ENCODE results near the gene CCL22. TPM values are rescaled to one million over a fixed set of nuclear protein-coding genes. Genes with fewer than 3 reads are reported as not detected.
"Not testable (repeated sequence)": the region's sequence is repeated elsewhere in the genome, so short reads cannot be mapped to it uniquely, and the experiment has no call there.

CCL22 gene
- polyA plus RNA-seq, 2 of the 4 experiments (the other 2 are of a cell fraction), result not detected

DNA sequence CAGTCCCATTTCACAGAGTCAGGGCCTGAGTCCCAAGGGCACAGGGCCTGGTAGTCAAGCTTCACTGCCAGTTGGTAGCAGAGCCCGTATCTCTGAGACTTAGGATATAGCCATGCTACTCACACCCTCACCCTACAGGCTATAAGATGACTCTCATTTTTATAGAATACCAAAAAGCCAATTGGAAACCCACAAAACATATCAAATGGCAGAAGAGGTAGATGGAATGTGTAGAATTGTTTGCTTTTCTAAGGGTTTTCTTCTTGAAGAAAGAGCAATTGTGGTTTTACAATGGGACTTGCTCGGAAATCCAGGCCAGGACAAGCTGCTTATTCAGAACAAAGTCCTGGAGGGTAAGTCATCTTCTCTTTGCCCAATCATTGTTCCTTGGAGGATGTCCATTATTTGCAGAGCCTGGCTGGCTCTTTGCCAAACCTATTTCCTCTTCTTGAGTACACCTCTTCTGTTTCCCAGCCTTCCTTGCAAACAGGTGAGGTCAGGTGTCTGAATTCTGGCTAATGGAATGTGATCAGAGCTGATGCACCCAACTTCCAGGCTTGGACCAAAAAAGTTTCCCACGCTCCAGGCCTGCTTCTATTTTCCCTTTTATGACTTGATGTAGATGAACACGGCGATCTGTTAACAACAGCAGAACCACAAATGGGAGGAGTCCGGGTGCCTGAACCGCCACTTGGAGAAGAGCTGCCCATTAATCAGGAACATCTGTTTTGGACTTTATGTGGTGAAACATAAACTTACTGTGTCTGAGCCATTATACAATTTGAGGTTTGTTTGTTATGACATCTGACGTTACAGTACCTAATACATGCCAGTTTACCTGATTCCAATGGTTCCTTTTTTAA, 16.9 kb upstream of the CCL22 start:
- ATAC-seq (no peak), FAIRE-seq (no peak), DNase-seq (ENCODE audit: low read depth in 1 of 2, low spot score in 1 of 2) (peak in 1 of 2 experiments; percentile 58)
- Histone ChIP-seq H3K4me3 (no peak overlapping the region), H3K4me1 (peaks cover 22% of the 10 kb centered on the region), H3K4me2 (peak overlapping the region; percentile 49; the same call in 2 of the 3 replicates), H3K9me3 (peaks cover 17% of the 10 kb centered on the region; the same call in 2 of the 3 replicates), H3K27ac (peak overlapping the region; percentile 31 to 40; a peak in 2 of 6 replicates)
- 71% methylated on average over 8 of the region's 8 CpGs for WGBS (ENCODE audit: missing lambda C conversion rate)
- TF ChIP-seq ELK1 (IDR thresholded peaks at IDR 0.05; ENCODE audit: low read depth, low read length) (no peak), ZFP36 (IDR thresholded peaks at IDR 0.05; ENCODE audit: borderline replicate concordance, partially characterized antibody) (no peak), PHF8 (IDR thresholded peaks at IDR 0.05; ENCODE audit: borderline replicate concordance, low read depth) (no peak), ZSCAN20 (CRISPR knock-in tag; IDR thresholded peaks at IDR 0.05) (no peak), JUNB (IDR thresholded peaks at IDR 0.05) (no peak), HDAC2 (IDR thresholded peaks at IDR 0.05) (no peak), NPAS2 (CRISPR knock-in tag; IDR thresholded peaks at IDR 0.05; ENCODE audit: borderline replicate concordance) (no peak), POLR2A (IDR thresholded peaks at IDR 0.05; ENCODE audit: low read length) (no peak), CHD2 (IDR thresholded peaks at IDR 0.05; ENCODE audit: low read length, partially characterized antibody) (no peak), BHLHE40 (IDR thresholded peaks at IDR 0.05; ENCODE audit: low read depth, low read length) (no peak), RNF2 (IDR thresholded peaks at IDR 0.05; ENCODE audit: borderline replicate concordance, low read depth) (no peak)
- TF ChIP-seq, protein P1, sequence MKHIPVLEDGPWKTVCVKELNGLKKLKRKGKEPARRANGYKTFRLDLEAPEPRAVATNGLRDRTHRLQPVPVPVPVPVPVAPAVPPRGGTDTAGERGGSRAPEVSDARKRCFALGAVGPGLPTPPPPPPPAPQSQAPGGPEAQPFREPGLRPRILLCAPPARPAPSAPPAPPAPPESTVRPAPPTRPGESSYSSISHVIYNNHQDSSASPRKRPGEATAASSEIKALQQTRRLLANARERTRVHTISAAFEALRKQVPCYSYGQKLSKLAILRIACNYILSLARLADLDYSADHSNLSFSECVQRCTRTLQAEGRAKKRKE (CRISPR knock-in tag; IDR thresholded peaks at IDR 0.05; ENCODE audit: low read depth), result no peak
- TF ChIP-seq, protein P2, sequence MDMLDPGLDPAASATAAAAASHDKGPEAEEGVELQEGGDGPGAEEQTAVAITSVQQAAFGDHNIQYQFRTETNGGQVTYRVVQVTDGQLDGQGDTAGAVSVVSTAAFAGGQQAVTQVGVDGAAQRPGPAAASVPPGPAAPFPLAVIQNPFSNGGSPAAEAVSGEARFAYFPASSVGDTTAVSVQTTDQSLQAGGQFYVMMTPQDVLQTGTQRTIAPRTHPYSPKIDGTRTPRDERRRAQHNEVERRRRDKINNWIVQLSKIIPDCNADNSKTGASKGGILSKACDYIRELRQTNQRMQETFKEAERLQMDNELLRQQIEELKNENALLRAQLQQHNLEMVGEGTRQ (IDR thresholded peaks at IDR 0.05), result no peak
- ChIA-PET CTCF (interaction anchor here (1.1 to 2.6 kb wide), 3 partner anchors 7 to 76 kb away, joined by 3 to 9 read pairs (median 6); no protein-coding TSS in a partner anchor), POLR2A (no interaction called here)

- DNase-seq (ENCODE audit: low read depth in 1 of 2, low spot score in 1 of 2); POLR2A ChIA-PET; H3K27ac ChIP-seq; H3K4me3 ChIP-seq; ATAC-seq; H3K4me2 ChIP-seq; FAIRE-seq: not testable (repeated sequence)
- peaks cover 22% of the 10 kb centered on the region for H3K4me1 ChIP-seq
- CTCF ChIA-PET, result interaction anchor here (0.6 to 2.6 kb wide), 5 partner anchors 8 to 1797 kb away, joined by 3 to 9 read pairs (median 3); no protein-coding TSS in a partner anchor
- 83% methylated on average over 9 of the region's 9 CpGs for WGBS (ENCODE audit: missing lambda C conversion rate)
- H3K9me3 ChIP-seq, result peaks cover 14% of the 10 kb centered on the region; the same call in 1 of the 3 replicates
Measured at GRCh38 chr16:57342606-57343005, 16.0 kb upstream of the CCL22 start.

DNA sequence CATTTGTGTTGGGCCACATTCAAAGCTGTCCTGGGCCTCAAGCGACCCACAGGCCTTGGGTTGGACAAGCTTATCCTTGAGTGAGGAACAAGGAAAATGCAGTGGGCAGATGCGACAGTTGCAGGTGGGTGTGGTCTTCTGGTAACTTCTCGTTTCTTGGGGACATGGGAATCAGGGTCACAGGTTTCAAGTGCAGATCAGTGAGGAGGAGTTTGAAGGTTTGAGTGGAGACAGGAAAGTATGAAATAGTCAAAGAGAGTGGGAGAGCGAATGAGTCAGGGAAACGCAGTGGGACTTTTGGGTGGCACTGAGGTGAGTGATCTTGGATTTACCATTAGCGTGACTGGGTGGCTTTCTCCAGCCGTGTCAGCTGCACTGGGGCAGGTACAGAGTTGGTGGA, 15.4 kb upstream of the CCL22 start:
- Histone ChIP-seq H3K4me2 (no peak overlapping the region), H3K4me3 (no peak overlapping the region), H3K27ac (no peak overlapping the region), H3K4me1 (peaks cover 22% of the 10 kb centered on the region), H3K9me3 (peaks cover 10% of the 10 kb centered on the region; the same call in 1 of the 3 replicates)
- FAIRE-seq (no peak), DNase-seq (ENCODE audit: low read depth in 1 of 2, low spot score in 1 of 2) (no peak), ATAC-seq (no peak)
- POLR2A ChIA-PET, result interaction anchor here (0.6 kb wide), 1 partner anchor 334 kb away, joined by 3 read pairs; no protein-coding TSS in a partner anchor
- CTCF ChIA-PET, result interaction anchor here (0.6 to 2.2 kb wide), 8 partner anchors 9 to 1798 kb away, joined by 3 to 6 read pairs (median 3); no protein-coding TSS in a partner anchor
- 78% methylated on average over 7 of the region's 7 CpGs for WGBS (ENCODE audit: missing lambda C conversion rate)
- TF ChIP-seq, protein P3, sequence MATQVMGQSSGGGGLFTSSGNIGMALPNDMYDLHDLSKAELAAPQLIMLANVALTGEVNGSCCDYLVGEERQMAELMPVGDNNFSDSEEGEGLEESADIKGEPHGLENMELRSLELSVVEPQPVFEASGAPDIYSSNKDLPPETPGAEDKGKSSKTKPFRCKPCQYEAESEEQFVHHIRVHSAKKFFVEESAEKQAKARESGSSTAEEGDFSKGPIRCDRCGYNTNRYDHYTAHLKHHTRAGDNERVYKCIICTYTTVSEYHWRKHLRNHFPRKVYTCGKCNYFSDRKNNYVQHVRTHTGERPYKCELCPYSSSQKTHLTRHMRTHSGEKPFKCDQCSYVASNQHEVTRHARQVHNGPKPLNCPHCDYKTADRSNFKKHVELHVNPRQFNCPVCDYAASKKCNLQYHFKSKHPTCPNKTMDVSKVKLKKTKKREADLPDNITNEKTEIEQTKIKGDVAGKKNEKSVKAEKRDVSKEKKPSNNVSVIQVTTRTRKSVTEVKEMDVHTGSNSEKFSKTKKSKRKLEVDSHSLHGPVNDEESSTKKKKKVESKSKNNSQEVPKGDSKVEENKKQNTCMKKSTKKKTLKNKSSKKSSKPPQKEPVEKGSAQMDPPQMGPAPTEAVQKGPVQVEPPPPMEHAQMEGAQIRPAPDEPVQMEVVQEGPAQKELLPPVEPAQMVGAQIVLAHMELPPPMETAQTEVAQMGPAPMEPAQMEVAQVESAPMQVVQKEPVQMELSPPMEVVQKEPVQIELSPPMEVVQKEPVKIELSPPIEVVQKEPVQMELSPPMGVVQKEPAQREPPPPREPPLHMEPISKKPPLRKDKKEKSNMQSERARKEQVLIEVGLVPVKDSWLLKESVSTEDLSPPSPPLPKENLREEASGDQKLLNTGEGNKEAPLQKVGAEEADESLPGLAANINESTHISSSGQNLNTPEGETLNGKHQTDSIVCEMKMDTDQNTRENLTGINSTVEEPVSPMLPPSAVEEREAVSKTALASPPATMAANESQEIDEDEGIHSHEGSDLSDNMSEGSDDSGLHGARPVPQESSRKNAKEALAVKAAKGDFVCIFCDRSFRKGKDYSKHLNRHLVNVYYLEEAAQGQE (IDR thresholded peaks at IDR 0.05), result no peak
- TF ChIP-seq, protein P4, sequence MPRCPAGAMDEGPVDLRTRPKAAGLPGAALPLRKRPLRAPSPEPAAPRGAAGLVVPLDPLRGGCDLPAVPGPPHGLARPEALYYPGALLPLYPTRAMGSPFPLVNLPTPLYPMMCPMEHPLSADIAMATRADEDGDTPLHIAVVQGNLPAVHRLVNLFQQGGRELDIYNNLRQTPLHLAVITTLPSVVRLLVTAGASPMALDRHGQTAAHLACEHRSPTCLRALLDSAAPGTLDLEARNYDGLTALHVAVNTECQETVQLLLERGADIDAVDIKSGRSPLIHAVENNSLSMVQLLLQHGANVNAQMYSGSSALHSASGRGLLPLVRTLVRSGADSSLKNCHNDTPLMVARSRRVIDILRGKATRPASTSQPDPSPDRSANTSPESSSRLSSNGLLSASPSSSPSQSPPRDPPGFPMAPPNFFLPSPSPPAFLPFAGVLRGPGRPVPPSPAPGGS (IDR thresholded peaks at IDR 0.05), result no peak
- TF ChIP-seq HOXA7 (CRISPR knock-in tag; IDR thresholded peaks at IDR 0.05) (no peak), FOSL2 (IDR thresholded peaks at IDR 0.05) (no peak), FOSL2 (CRISPR knock-in tag; IDR thresholded peaks at IDR 0.05) (no peak), HEYL (CRISPR knock-in tag; IDR thresholded peaks at IDR 0.05) (no peak), EHF (CRISPR knock-in tag; IDR thresholded peaks at IDR 0.05) (no peak), RCOR1 (IDR thresholded peaks at IDR 0.05; ENCODE audit: low read depth, low read length) (no peak), SREBF2 (IDR thresholded peaks at IDR 0.05) (no peak), KDM5A (IDR thresholded peaks at IDR 0.05) (no peak), FOXS1 (CRISPR knock-in tag; IDR thresholded peaks at IDR 0.05) (no peak), ZC3H11A (IDR thresholded peaks at IDR 0.05) (no peak)
- TF ChIP-seq, protein P5, sequence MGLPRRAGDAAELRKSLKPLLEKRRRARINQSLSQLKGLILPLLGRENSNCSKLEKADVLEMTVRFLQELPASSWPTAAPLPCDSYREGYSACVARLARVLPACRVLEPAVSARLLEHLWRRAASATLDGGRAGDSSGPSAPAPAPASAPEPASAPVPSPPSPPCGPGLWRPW (IDR thresholded peaks at IDR 0.05), result no peak

All from A549 (cell line).